Activated CD8-positive, alpha-beta memory T cell treated with anti-CD3 and anti-CD28 coated beads for 1 hour (primary cell): ENCODE data around the gene C6orf89.
A peak's percentile ranks its signal among the peaks of the same experiment; 100 is the strongest.
"Not testable (repeated sequence)": the region's sequence is repeated elsewhere in the genome, so short reads cannot be mapped to it uniquely, and the experiment has no call there.

Source experiments
- DNase-seq, 2 donors: peaks; one replicate each; pipeline ENCODE4 v3.0.0-alpha.2; 2020; ENCODE audit warnings: low read depth in 1 of 2; ENCODE audit errors: extremely low read depth in 1 of 2

C6orf89 gene

GRCh38 chr6:36945301-36945700 lies 59.5 kb downstream of the C6orf89 start:
- DNase-seq = no peak

GRCh38 chr6:36946526-36946925 lies 60.8 kb downstream of the C6orf89 start:
- DNase-seq = no peak

- DNase-seq = no peak
These were observed 62.0 kb downstream of the C6orf89 start for GRCh38 chr6:36947570-36948351.

GRCh38 chr6:36949076-36949475 lies 63.3 kb downstream of the C6orf89 start:
- DNase-seq = not testable (repeated sequence)

- DNase-seq = no peak
These were observed 63.9 kb downstream of the C6orf89 start for GRCh38 chr6:36949636-36950035.

- no peak for DNase-seq
These were observed 68.1 kb downstream of the C6orf89 start for GRCh38 chr6:36953931-36954261.

GRCh38 chr6:36954262-36954931 lies 68.6 kb downstream of the C6orf89 start, which contains the start of gene PI16:
Gene PI16, plus strand, starts transcription at chr6:36954738. Its CDS starts 23 bp downstream, at chr6:36954761.
- DNase-seq = no peak

- no peak for DNase-seq
These were observed 69.4 kb downstream of the C6orf89 start for GRCh38 chr6:36955136-36955535.

- no peak for DNase-seq
These were observed 70.1 kb downstream of the C6orf89 start for GRCh38 chr6:36955671-36956445.

- DNase-seq = no peak
These were observed 70.7 kb downstream of the C6orf89 start for GRCh38 chr6:36956446-36956820.

- no peak for DNase-seq
These were observed 72.1 kb downstream of the C6orf89 start for GRCh38 chr6:36957773-36958271.

- DNase-seq = no peak
These were observed 73.2 kb downstream of the C6orf89 start for GRCh38 chr6:36958775-36959554.

- DNase-seq = no peak
These were observed 74.0 kb downstream of the C6orf89 start for GRCh38 chr6:36959555-36960250.

- DNase-seq = no peak
These were observed 76.0 kb downstream of the C6orf89 start for GRCh38 chr6:36961441-36962435.

GRCh38 chr6:36962874-36963273 lies 77.1 kb downstream of the C6orf89 start:
- peak in 1 of 2 donors; percentile 49 for DNase-seq

GRCh38 chr6:36963451-36964290 lies 77.9 kb downstream of the C6orf89 start:
- DNase-seq = no peak

- no peak for DNase-seq
These were observed 78.6 kb downstream of the C6orf89 start for GRCh38 chr6:36964349-36964748.

GRCh38 chr6:36964908-36965307 lies 79.2 kb downstream of the C6orf89 start:
- no peak for DNase-seq
